GM18870 (cell line): Measurements from ENCODE around the gene PLXDC2.
A peak's percentile ranks its signal among the peaks of the same experiment; 100 is the strongest.
"Not testable (repeated sequence)": the region's sequence is repeated elsewhere in the genome, so short reads cannot be mapped to it uniquely, and the experiment has no call there.

Experiments
- ATAC-seq: cut with Tn5 transposase; IDR thresholded peaks from one replicate; pipeline ENCODE4 v1.9.1; 2021; ENCODE audit warnings: moderate library complexity; ENCODE audit not compliant: unreplicated experiment

PLXDC2 gene

DNA sequence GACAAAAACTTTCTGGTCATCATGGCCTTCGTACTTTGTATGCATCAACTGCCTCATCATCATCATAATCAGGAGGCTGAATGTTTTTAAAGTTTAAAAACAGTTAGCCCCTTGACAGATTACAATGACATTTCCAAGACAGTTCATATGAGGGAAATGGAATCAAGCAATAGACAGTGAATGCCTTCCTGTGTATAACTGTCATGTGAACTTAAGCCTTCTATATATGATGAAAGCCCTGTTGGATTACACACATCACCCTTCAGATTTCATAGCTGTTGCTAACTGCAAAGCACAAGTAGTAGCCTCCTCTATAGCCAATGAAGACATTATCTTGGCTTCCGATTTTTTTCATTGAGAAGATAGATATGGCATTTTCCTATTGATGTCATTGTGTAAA is 154.0 kb downstream of the PLXDC2 start:
- ATAC-seq, result no peak

- ATAC-seq, result no peak
Measured at GRCh38 chr10:19970717-19971116, 154.5 kb downstream of the PLXDC2 start.

GRCh38 chr10:19971343-19972052 is 155.3 kb downstream of the PLXDC2 start:
- ATAC-seq, result no peak

- no peak for ATAC-seq
Measured at GRCh38 chr10:19974138-19974537, 157.9 kb downstream of the PLXDC2 start.

GRCh38 chr10:19974554-19974953 is 158.3 kb downstream of the PLXDC2 start:
- ATAC-seq, result no peak

DNA sequence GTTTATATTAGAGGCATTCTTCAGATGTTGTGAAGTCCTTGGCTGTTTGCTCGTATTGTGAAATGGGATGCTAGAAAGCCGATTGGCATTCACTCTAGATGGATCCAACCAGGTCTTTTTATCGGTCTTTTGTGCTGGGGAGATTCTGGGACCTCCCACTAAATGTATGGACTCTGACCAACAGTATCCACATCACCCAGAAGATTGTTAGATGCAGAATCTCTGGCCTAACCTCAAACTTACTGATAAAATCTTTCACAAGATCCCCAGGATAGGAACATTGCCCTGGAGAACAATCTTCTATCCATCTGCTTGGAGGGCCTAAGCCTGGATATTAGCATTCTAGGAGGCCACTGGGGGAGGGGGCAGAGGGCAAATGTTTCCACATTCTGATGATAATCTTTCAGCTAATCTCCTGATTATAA is 160.9 kb downstream of the PLXDC2 start:
- ATAC-seq, result no peak

DNA sequence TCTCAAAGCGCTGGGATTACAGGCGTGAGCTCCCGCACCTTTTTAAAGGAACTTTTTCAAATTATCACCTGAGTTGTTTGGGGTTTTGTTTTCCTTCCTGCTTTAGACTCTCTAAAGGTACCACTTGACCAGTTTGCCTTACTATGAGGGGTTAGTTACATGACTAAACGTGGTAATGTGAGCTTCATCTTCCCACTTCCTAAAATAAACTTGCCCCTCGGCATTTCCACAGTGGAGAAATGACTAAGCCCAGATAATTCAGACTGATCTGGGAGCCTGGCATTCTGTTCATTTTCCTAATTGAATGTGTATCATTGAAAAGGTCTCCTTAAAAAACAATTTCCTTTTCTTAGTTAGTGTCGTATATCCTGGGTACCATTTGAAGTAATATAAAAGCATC is 163.4 kb downstream of the PLXDC2 start:
- no peak for ATAC-seq

DNA sequence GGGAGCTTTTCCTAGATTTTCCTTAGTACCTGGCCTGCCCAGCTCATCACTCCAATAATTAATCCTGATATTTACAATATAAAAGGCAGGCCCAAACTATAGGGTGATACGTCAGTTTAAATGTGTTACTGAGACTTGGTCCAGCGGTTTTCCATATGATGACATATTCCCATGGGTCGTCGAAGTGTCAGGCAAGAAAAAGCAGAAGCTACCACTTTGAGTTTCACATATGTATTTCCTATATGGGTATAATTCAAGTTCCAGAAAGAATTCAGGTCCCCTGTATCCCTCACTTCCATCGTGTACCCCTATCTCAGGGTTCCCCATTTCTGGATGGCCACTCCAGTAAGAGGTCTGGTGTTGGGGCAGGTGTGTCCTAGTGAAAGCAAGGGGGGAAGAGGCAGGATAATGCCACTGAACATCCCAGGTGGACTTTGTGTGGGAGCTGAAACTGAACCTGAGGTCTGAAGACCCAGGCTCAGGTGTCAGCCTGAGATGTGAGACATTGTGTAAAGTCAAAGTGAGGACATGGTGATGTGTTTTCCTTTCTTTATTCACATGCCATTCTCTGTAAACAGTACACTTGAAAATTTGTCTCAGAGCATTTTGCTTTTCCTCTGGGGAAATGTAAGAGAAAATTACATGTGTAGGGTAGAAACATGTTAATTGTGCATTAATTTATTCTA is 167.8 kb downstream of the PLXDC2 start:
- ATAC-seq, result no peak

GRCh38 chr10:19985745-19986144 is 169.5 kb downstream of the PLXDC2 start:
- no peak for ATAC-seq

- ATAC-seq, result no peak
Measured at GRCh38 chr10:19986591-19986990, 170.4 kb downstream of the PLXDC2 start.

DNA sequence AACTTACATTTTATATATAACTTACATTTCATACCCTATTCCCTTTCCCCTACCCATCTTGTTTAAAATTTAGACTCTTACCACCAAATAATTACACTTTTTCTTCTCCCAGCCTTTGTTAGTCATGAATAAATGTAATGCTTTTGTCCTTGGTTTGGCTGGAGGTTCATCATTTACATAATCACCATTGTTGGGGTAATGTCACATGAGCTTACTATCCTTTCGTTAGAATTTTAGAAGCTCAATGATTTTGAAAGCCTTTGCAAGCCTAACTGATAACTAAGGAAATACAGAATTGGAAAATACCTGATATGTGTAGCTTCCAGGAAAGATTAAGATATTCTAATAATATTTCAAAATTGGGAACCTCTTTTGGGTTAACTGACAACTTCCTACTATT is 171.7 kb downstream of the PLXDC2 start:
- ATAC-seq, result no peak

DNA sequence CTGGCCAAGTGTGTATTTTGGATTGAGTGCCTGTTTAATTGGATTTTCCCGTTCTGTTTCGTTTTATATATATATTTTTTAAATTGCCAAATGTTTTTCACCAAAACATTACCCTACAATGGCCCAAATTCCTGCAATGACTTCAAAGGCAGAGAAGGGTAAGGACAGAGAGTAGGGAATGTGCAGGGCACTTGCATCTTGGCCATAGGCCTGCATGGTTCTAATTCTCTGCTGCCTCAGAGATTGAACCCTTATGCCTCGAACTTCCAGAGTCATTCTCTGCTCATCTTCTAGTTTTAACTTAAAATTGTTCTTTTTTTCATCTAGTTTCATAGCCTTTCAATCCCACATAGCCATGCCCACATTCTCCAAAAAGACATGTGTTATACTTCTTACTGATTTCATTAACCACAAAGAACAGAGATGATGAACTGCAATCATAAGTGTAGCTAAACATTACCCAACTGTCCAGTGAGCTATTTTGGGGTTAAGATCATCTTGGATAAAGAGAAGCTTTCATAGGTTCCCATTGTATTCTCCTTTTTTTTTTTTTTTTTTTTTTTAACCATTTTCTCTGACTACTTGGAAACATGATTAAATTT is 177.6 kb downstream of the PLXDC2 start:
- ATAC-seq, result peak; percentile 87

- ATAC-seq, result no peak
Measured at GRCh38 chr10:19998482-19998881, 182.2 kb downstream of the PLXDC2 start.

DNA sequence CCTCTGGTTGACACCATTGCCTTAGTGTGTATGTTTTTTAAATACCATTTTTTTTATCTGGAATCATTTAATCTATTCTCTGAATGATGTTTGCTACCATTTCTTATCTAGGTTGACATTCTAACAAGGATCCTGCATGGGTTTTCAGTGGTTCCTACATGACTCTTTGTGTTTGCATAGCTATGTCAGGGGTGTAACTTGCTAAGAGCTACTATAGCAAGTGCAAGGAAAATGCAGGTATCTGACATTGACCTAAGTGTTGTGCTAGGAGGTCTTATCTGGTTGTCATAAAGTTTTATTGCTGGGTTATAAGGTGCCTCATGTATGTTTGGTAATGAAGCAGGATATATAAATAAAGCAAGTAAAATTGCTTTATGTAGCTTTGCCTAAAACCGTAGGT is 183.2 kb downstream of the PLXDC2 start:
- ATAC-seq, result no peak

- ATAC-seq, result not testable (repeated sequence)
Measured at GRCh38 chr10:20002026-20002425, 185.8 kb downstream of the PLXDC2 start.

GRCh38 chr10:20002657-20003056 is 186.4 kb downstream of the PLXDC2 start:
- no peak for ATAC-seq

DNA sequence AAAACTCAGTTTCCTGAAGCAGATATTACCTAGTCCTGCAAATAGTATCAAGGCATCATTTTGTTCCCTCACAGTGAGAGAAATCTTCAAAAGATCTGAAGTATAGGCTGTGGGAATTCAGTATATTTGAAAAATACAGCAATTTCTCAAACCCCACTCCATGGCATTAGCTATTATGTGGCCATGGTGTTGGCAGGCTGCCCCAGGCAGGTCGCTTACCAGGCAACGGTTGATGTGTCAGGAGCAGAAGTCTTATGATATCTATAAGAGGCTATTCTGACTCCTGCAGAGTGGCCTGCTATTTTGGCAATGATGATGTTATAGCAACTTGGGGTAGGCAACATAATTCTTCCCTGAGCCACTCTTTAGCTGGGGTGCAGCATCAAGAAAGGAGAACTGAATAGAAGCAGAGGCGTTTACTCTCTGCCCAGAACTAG is 187.9 kb downstream of the PLXDC2 start:
- ATAC-seq, result peak; percentile 36

- no peak for ATAC-seq
Measured at GRCh38 chr10:20005638-20006037, 189.4 kb downstream of the PLXDC2 start.

GRCh38 chr10:20006169-20006870 is 190.1 kb downstream of the PLXDC2 start:
- ATAC-seq, result no peak

DNA sequence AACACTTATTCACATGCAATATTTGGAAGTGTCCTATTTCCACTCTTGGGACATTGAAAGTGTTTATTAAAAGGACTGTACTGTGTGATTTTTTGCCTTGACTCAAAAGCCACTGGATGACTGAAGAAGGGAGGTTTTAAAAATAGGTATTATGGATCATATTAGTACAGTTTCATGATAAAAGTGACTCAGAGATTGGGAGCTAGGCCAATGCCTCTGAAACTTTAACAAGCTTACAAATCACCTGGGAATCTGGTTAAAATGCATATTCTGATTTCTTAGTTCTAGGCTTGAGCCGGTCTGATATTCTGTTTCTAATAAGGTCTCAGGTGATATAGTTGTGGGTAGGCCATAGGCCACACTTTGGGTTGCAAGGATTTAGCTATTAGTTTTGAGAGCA is 191.2 kb downstream of the PLXDC2 start:
- no peak for ATAC-seq

- no peak for ATAC-seq
Measured at GRCh38 chr10:20013991-20014750, 197.9 kb downstream of the PLXDC2 start.
